Measurements from ENCODE around the gene SREBF2. TPM values are rescaled to one million over a fixed set of nuclear protein-coding genes. Genes with fewer than 3 reads are reported as not detected.

Gene SREBF2
- total and polyA plus RNA-seq, 10 of the 15 experiments (the other 5 are each of a cell fraction or from before 2014, with no cell fraction given): 2.4 to 177 (median 78.8) TPM

DNA sequence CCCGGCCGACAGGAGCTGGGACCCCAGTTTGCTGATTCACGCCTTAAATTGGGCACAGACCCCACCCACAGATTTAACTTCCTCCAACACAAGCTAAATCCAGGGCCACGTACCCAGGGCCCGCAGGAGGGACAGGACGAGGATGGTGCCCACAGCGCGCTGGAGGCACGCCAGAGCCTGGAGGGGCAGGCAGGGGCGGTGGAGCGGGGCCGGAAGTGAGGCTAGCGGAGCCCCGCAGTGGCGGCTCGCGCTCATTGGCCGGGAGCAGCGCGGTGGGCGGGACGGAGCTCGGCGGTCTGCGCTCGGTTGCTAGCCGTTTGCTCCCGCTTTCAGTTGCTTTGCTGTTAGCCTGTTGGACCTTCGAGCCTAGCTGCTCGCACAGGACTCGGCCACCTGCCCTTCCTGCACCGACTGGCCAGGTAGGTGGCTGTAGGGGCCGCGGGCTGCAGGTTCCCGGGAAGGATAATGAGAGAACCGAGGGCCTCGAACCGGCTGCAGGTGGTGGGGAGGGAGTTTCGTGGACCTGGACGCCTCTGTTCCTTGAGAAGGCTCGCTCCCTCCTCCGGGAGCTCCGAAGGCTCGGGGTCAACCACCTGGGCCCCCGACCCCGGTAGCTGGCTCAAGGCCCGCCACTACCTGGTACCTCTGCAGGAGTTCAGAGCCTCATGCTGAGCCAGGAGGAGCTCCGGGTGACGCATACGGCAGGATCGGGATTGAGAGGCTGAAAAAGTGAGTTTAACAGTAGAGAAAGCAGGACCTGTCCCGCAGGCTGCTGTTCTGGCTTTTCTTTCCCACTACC lies 32.4 kb upstream of the SREBF2 start, which contains the start of gene CCDC134 (continued):
- TF ChIP-seq, protein P1, sequence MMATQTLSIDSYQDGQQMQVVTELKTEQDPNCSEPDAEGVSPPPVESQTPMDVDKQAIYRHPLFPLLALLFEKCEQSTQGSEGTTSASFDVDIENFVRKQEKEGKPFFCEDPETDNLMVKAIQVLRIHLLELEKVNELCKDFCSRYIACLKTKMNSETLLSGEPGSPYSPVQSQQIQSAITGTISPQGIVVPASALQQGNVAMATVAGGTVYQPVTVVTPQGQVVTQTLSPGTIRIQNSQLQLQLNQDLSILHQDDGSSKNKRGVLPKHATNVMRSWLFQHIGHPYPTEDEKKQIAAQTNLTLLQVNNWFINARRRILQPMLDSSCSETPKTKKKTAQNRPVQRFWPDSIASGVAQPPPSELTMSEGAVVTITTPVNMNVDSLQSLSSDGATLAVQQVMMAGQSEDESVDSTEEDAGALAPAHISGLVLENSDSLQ (IDR thresholded peaks at IDR 0.05): peak; percentile 64; the same call in 1 of the 2 replicates
- TF ChIP-seq GATAD2B (conservative IDR thresholded peaks at IDR 0.05; ENCODE audit: low read depth): no peak; the same call in 1 of the 2 replicates
- TF ChIP-seq, protein P2, sequence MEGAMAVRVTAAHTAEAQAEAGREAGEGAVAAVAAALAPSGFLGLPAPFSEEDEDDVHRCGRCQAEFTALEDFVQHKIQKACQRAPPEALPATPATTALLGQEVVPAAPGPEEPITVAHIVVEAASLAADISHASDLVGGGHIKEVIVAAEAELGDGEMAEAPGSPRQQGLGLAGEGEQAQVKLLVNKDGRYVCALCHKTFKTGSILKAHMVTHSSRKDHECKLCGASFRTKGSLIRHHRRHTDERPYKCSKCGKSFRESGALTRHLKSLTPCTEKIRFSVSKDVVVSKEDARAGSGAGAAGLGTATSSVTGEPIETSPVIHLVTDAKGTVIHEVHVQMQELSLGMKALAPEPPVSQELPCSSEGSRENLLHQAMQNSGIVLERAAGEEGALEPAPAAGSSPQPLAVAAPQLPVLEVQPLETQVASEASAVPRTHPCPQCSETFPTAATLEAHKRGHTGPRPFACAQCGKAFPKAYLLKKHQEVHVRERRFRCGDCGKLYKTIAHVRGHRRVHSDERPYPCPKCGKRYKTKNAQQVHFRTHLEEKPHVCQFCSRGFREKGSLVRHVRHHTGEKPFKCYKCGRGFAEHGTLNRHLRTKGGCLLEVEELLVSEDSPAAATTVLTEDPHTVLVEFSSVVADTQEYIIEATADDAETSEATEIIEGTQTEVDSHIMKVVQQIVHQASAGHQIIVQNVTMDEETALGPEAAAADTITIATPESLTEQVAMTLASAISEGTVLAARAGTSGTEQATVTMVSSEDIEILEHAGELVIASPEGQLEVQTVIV (IDR thresholded peaks at IDR 0.05; ENCODE audit: borderline replicate concordance, partially characterized antibody): no peak
- TF ChIP-seq MEF2B (IDR thresholded peaks at IDR 0.05; ENCODE audit: partially characterized antibody, poor library complexity, severe bottlenecking): peak; percentile 8
- peak; percentile 8; the same call in 1 of the 2 replicates for TF ChIP-seq CREM (IDR thresholded peaks at IDR 0.05; ENCODE audit: low read depth)
- peak; percentile 4 for TF ChIP-seq E2F8 (IDR thresholded peaks at IDR 0.05; ENCODE audit: low read depth, partially characterized antibody)
- no peak for TF ChIP-seq FOXM1 (IDR thresholded peaks at IDR 0.05; ENCODE audit: low read depth, low read length)
- no peak for TF ChIP-seq NRF1 (conservative IDR thresholded peaks at IDR 0.05; ENCODE audit: low read depth, low read length)
- no peak for TF ChIP-seq SUZ12 (IDR thresholded peaks at IDR 0.05; ENCODE audit: unreplicated experiment)
- TF ChIP-seq CUX1 (IDR thresholded peaks at IDR 0.05; ENCODE audit: insufficient replicate concordance, low read depth, low read length): no peak
- peak; percentile 6 for TF ChIP-seq RELA (IDR thresholded peaks at IDR 0.05; ENCODE audit: borderline replicate concordance, partially characterized antibody)
- no peak for TF ChIP-seq SREBF1 (IDR thresholded peaks at IDR 0.05; ENCODE audit: low read length)
- peak; percentile 39; the same call in 1 of the 2 replicates for TF ChIP-seq MXI1 (IDR thresholded peaks at IDR 0.05; ENCODE audit: low read depth, low read length)
- no peak for TF ChIP-seq EP300 (IDR thresholded peaks at IDR 0.05; ENCODE audit: borderline replicate concordance in 1 of 2, control insufficient read depth in 1 of 2, low read depth in 2 of 2, low read length in 2 of 2)
- no peak for TF ChIP-seq SP1 (IDR thresholded peaks at IDR 0.05; ENCODE audit: low read depth, low read length)
- TF ChIP-seq MTA3 (IDR thresholded peaks at IDR 0.05; ENCODE audit: borderline replicate concordance, low read length): no peak
- TF ChIP-seq EED (IDR thresholded peaks at IDR 0.05; ENCODE audit: low read depth): no peak
